Trophoblast cell (in vitro differentiated cells and primary cell): ENCODE data around the gene GSK3B.
"Not testable (repeated sequence)": the region's sequence is repeated elsewhere in the genome, so short reads cannot be mapped to it uniquely, and the experiment has no call there.

Source experiments
- DNase-seq, 2 donors: peaks; one replicate each; pipeline ENCODE4 v3.0.0-alpha.2; 2016
- H2AFZ ChIP-seq: 2 replicates; pipeline ENCODE4 v1.6.1; 2013; ENCODE audit warnings: low read length, moderate library complexity, mild to moderate bottlenecking; ENCODE audit not compliant: insufficient read depth, poor library complexity
- H2AK5ac ChIP-seq: 2 replicates; pipeline ENCODE4 v1.6.1; 2013; ENCODE audit warnings: mild to moderate bottlenecking, low read length
- H2BK120ac ChIP-seq: 2 replicates; pipeline ENCODE4 v1.6.1; 2013; ENCODE audit warnings: low read length, mild to moderate bottlenecking, moderate library complexity; ENCODE audit not compliant: insufficient read depth, poor library complexity
- H2BK12ac ChIP-seq: 2 replicates; pipeline ENCODE4 v1.6.1; 2013; ENCODE audit warnings: mild to moderate bottlenecking, low read length, moderate library complexity
- H2BK5ac ChIP-seq: 2 replicates; pipeline ENCODE4 v1.6.1; 2013; ENCODE audit warnings: low read length, low read depth, moderate library complexity, mild to moderate bottlenecking; ENCODE audit not compliant: poor library complexity
- H3K14ac ChIP-seq: 2 replicates; pipeline ENCODE4 v1.6.1; 2013; ENCODE audit warnings: mild to moderate bottlenecking, low read length
- H3K18ac ChIP-seq: 2 replicates; pipeline ENCODE4 v1.6.1; 2013; ENCODE audit warnings: mild to moderate bottlenecking, low read length
- H3K23ac ChIP-seq: 2 replicates; pipeline ENCODE4 v1.6.1; 2013; ENCODE audit warnings: low read length
- H3K27ac ChIP-seq: 2 replicates; pipeline ENCODE4 v1.5.1; 2013; ENCODE audit warnings: low read depth, mild to moderate bottlenecking, inconsistent platforms, low read length, moderate library complexity
- H3K27me3 ChIP-seq: 2 replicates; pipeline ENCODE4 v1.6.1; 2013; ENCODE audit warnings: inconsistent platforms, mild to moderate bottlenecking, low read length, moderate library complexity; ENCODE audit not compliant: insufficient read depth
- H3K36me3 ChIP-seq, 2 experiments: 1 replicate in 1 of 2; 2 replicates in 1 of 2; pipeline ENCODE4 v1.6.1; 2013; ENCODE audit warnings: low read length in 2 of 2, mild to moderate bottlenecking in 2 of 2, moderate library complexity in 1 of 2; ENCODE audit not compliant: insufficient read depth in 2 of 2, control insufficient read depth in 1 of 2
- H3K4ac ChIP-seq: 2 replicates; pipeline ENCODE4 v1.6.1; 2013; ENCODE audit warnings: low read depth, mild to moderate bottlenecking, low read length, moderate library complexity
- H3K4me1 ChIP-seq, 2 experiments: 1 replicate in 1 of 2; 2 replicates in 1 of 2; pipeline ENCODE4 v1.6.1; 2013; ENCODE audit warnings: low read length in 2 of 2, mild to moderate bottlenecking in 2 of 2, moderate library complexity in 1 of 2; ENCODE audit not compliant: insufficient read depth in 2 of 2, control insufficient read depth in 1 of 2
- H3K4me2 ChIP-seq: 2 replicates; pipeline ENCODE4 v1.6.1; 2013; ENCODE audit warnings: inconsistent platforms, mild to moderate bottlenecking, low read length, moderate library complexity
- H3K4me3 ChIP-seq: 2 replicates; pipeline ENCODE4 v1.5.1; 2013; ENCODE audit warnings: mild to moderate bottlenecking, low read depth, low read length, inconsistent platforms
- H3K79me1 ChIP-seq: one replicate; pipeline ENCODE4 v1.6.1; 2013; ENCODE audit warnings: low read length
- H3K79me2 ChIP-seq: 2 replicates; pipeline ENCODE4 v1.6.1; 2013; ENCODE audit warnings: low read length, mild to moderate bottlenecking; ENCODE audit not compliant: control insufficient read depth, insufficient read depth, poor library complexity
- H3K9ac ChIP-seq: 2 replicates; pipeline ENCODE4 v1.6.1; 2013; ENCODE audit warnings: mild to moderate bottlenecking, low read length
- H3K9me3 ChIP-seq: 2 replicates; pipeline ENCODE4 v1.6.1; 2013; ENCODE audit warnings: low read depth, mild to moderate bottlenecking, control low read depth, inconsistent platforms, low read length; ENCODE audit not compliant: insufficient read depth
- H4K12ac ChIP-seq: 2 replicates; pipeline ENCODE4 v1.6.1; 2013; ENCODE audit warnings: low read depth, mild to moderate bottlenecking, low read length, moderate library complexity
- H4K8ac ChIP-seq: 2 replicates; pipeline ENCODE4 v1.6.1; 2013; ENCODE audit warnings: low read depth, mild to moderate bottlenecking, low read length, moderate library complexity
- H4K91ac ChIP-seq: one replicate; pipeline ENCODE4 v1.6.1; 2013; ENCODE audit warnings: low read depth, mild to moderate bottlenecking, low read length, moderate library complexity
- WGBS: extraction: QIAGEN DNeasy Blood & Tissue Kit; methylation state at CpG from one replicate; pipeline ENCODE4 v1.1.7; 2013; ENCODE audit warnings: missing lambda C conversion rate; ENCODE audit not compliant: insufficient read length, insufficient coverage; ENCODE audit errors: extremely low coverage; 5-methylcytosine and 5-hydroxymethylcytosine counted together

Gene GSK3B

GRCh38 chr3:119893769-119894168 lies 200.5 kb downstream of the GSK3B start:
- H3K27ac ChIP-seq = no peak overlapping the region
- H3K9ac ChIP-seq = no peak overlapping the region
- H4K91ac ChIP-seq = no peak overlapping the region
- H3K4me1 ChIP-seq = peaks cover 0 to 3% of the 10 kb centered on the region in 2 experiments
- H3K4me3 ChIP-seq = no peak overlapping the region
- H2BK120ac ChIP-seq = no peak overlapping the region
- H3K36me3 ChIP-seq = peaks cover 3% of the 10 kb centered on the region in 2 experiments
- no peak overlapping the region for H4K12ac ChIP-seq
- H2BK5ac ChIP-seq = no peak overlapping the region
- H4K8ac ChIP-seq = no peak overlapping the region
- H2AK5ac ChIP-seq = no peak overlapping the region
- DNase-seq = no peak
- no peaks in the 10 kb centered on the region for H3K79me1 ChIP-seq
- no peak overlapping the region for H3K14ac ChIP-seq
- H3K79me2 ChIP-seq = no peaks in the 10 kb centered on the region
- no peak overlapping the region for H2BK12ac ChIP-seq
- no peak overlapping the region for H3K4ac ChIP-seq
- no peak overlapping the region for H2AFZ ChIP-seq
- no peak overlapping the region for H3K4me2 ChIP-seq
- H3K27me3 ChIP-seq = no peaks in the 10 kb centered on the region
- no peaks in the 10 kb centered on the region for H3K9me3 ChIP-seq
- no peak overlapping the region for H3K18ac ChIP-seq
- no CpG with 5 or more reads among the region's 1 CpG for WGBS
- no peak overlapping the region for H3K23ac ChIP-seq

GRCh38 chr3:119891944-119892721 lies 202.1 kb downstream of the GSK3B start:
- Histone ChIP-seq H4K8ac (no peak overlapping the region), H2AK5ac (no peak overlapping the region), H3K4me2 (peak overlapping the region; percentile 19), H3K4ac (no peak overlapping the region), H3K36me3 (peaks cover 3% of the 10 kb centered on the region in 2 experiments), H2BK5ac (no peak overlapping the region), H2AFZ (no peak overlapping the region), H3K27ac (no peak overlapping the region), H3K9ac (no peak overlapping the region), H3K23ac (no peak overlapping the region), H3K79me2 (no peaks in the 10 kb centered on the region), H3K27me3 (no peaks in the 10 kb centered on the region), H3K14ac (no peak overlapping the region), H2BK12ac (no peak overlapping the region), H3K79me1 (no peaks in the 10 kb centered on the region), H3K9me3 (no peaks in the 10 kb centered on the region), H2BK120ac (no peak overlapping the region), H3K4me1 (peaks cover 0 to 3% of the 10 kb centered on the region in 2 experiments), H4K91ac (no peak overlapping the region), H3K4me3 (no peak overlapping the region), H4K12ac (no peak overlapping the region), H3K18ac (no peak overlapping the region)
- peak; percentile 46 to 90 for DNase-seq
- 100% methylated on average over 1 of the region's 10 CpGs for WGBS

- H3K4ac ChIP-seq, H3K27ac ChIP-seq, H3K23ac ChIP-seq, H3K36me3 ChIP-seq, H3K79me1 ChIP-seq, H3K9me3 ChIP-seq, H4K91ac ChIP-seq, H3K4me2 ChIP-seq, H3K27me3 ChIP-seq, H3K14ac ChIP-seq, H3K18ac ChIP-seq, H3K79me2 ChIP-seq, H3K4me3 ChIP-seq, H4K12ac ChIP-seq, H3K4me1 ChIP-seq, H4K8ac ChIP-seq, H2BK5ac ChIP-seq, H2BK12ac ChIP-seq, H3K9ac ChIP-seq, H2AFZ ChIP-seq, H2AK5ac ChIP-seq, H2BK120ac ChIP-seq: not testable (repeated sequence)
- no CpG with 5 or more reads among the region's 4 CpGs for WGBS
- peak; percentile 46 to 72 for DNase-seq
Observed at GRCh38 chr3:119888681-119889080, 205.6 kb downstream of the GSK3B start.

- H3K4me2 ChIP-seq = no peak overlapping the region
- no peak overlapping the region for H3K23ac ChIP-seq
- no peak overlapping the region for H4K12ac ChIP-seq
- H3K9ac ChIP-seq = no peak overlapping the region
- no peak overlapping the region for H3K18ac ChIP-seq
- no peaks in the 10 kb centered on the region for H3K4me1 ChIP-seq
- H2BK120ac ChIP-seq = no peak overlapping the region
- H3K79me2 ChIP-seq = no peaks in the 10 kb centered on the region
- no peaks in the 10 kb centered on the region for H3K79me1 ChIP-seq
- no CpG with 5 or more reads among the region's 3 CpGs for WGBS
- H4K91ac ChIP-seq = no peak overlapping the region
- peaks cover 1 to 6% of the 10 kb centered on the region in 2 experiments for H3K36me3 ChIP-seq
- no peak for DNase-seq
- no peak overlapping the region for H2BK5ac ChIP-seq
- H2AK5ac ChIP-seq = no peak overlapping the region
- H3K4ac ChIP-seq = no peak overlapping the region
- no peaks in the 10 kb centered on the region for H3K9me3 ChIP-seq
- H3K4me3 ChIP-seq = no peak overlapping the region
- H3K27ac ChIP-seq = no peak overlapping the region
- H2AFZ ChIP-seq = no peak overlapping the region
- H3K14ac ChIP-seq = no peak overlapping the region
- H4K8ac ChIP-seq = no peak overlapping the region
- no peak overlapping the region for H2BK12ac ChIP-seq
- H3K27me3 ChIP-seq = no peaks in the 10 kb centered on the region
Observed at GRCh38 chr3:119885746-119886530, 208.3 kb downstream of the GSK3B start.
